IPS-18a (cell line): Measurements from ENCODE around the gene SAMD4B.

ENCODE experiments used
- H3K27ac ChIP-seq: one replicate; pipeline ENCODE4 v1.5.1; 2013; ENCODE audit warnings: low read length
- H3K27me3 ChIP-seq: one replicate; pipeline ENCODE4 v1.6.1; 2013; ENCODE audit warnings: mild to moderate bottlenecking, low read length; ENCODE audit not compliant: control insufficient read depth, insufficient read depth
- H3K36me3 ChIP-seq: one replicate; pipeline ENCODE4 v1.6.1; 2013; ENCODE audit warnings: low read depth, low read length; ENCODE audit not compliant: control insufficient read depth
- H3K4me1 ChIP-seq: one replicate; pipeline ENCODE4 v1.6.1; 2013; ENCODE audit warnings: low read depth, low read length; ENCODE audit not compliant: control insufficient read depth
- H3K4me3 ChIP-seq: one replicate; pipeline ENCODE4 v1.5.1; 2013; ENCODE audit warnings: low read length
- H3K9ac ChIP-seq: one replicate; pipeline ENCODE4 v1.6.1; 2013; ENCODE audit warnings: mild to moderate bottlenecking, low read length, moderate library complexity
- H3K9me3 ChIP-seq: one replicate; pipeline ENCODE4 v1.6.1; 2013; ENCODE audit warnings: low read depth, low read length; ENCODE audit not compliant: control insufficient read depth

The SAMD4B gene

DNA sequence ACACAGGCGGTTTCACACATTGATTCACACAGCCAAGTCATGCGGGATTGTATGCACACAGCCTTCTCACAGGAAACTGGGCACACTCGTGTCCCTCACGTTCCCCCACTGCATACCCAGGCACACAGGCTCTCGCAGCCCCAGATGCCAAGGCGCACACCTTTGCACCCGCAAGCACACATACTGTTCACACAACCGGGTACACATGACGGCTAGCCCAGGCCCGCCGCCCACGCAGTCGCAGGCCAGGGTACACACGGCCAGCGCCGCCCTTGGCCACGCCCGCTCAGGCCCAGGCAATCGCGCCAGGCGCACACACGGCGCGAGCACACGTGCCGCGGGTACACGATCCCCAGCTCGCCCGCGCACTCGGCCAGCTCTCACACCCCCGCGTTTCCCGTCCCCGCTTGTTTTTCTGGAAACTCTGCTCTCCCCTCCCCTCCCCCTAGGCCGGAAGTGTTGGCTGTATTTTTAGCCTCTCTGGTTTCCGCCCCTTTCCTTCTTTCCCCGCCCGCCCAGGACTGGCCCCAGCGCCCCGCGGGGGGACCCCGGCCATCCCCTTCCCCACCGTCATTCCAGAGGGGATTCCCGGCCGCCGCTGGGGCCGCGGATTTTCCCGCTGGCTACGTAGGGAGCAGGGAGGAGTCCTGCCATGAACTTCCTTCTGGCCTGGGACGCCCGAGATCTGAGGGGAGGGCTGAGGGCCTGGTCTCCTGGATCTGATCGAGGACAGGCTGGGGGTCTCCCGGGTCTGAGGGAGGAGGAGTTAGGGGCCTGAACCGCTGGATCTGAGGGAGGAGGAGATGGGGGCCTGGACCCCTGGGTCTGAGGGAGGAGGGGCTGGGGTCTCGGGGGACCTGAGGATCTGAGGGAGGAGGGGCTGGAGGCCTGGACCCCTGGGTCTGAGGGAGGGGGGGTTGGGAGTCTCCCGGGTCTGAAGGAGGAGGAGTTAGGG lies 60.4 kb downstream of the SAMD4B start:
- Histone ChIP-seq H3K9ac (peak overlapping the region; percentile 73), H3K36me3 (no peaks in the 10 kb centered on the region), H3K27me3 (peaks cover 5% of the 10 kb centered on the region), H3K4me1 (peaks cover 29% of the 10 kb centered on the region), H3K27ac (peak overlapping the region; percentile 85), H3K4me3 (peak overlapping the region; percentile 66), H3K9me3 (no peaks in the 10 kb centered on the region)

DNA sequence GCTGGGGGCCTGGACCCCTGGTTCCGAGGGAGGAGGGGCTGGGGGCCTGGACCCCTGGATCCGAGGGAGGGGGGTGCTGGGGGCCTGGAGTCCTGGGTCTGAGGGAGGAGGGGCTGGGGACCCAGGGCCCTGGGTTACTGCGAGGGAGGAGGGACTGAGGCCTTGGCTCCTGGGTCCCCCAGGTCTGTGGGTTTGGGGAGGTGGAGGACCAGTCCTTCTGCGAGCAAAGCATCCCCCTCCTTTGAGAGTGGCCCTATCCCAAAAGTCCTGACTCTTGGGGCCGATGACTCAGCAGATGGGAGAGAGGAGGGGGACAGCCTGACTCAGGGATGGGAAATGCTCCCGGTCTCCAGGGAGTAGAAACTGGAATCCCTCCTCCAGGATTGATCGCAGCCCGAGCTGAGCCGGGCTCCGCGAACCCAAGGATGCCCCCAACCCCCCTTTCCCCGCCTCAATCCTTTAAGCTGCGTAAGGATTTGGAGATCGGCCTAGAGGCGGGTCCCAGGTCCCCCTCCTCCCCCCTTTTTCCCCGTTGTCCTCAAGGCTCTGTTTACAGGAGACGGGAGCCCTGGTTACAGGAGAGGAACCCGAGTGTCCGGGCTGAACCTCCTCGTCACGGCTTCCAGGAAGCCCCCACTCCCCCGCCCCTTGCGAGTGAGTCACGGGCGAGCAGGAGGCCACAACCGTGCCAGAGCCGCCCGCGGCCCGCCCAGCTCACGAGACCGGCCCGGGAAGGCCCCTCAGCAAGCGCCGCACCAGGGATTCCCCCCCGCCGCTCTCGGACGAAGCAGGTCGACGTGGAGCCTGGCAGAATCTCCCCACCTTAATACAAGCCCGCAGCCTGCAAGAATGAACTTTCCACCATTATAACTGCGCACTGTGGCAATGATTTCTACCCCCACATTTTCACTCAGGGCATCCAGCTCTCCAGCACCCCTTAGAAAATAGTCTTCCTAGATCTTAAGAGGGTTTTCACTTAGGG lies 61.4 kb downstream of the SAMD4B start:
- H3K4me1 ChIP-seq: peaks cover 25% of the 10 kb centered on the region
- H3K27ac ChIP-seq: peak overlapping the region; percentile 85
- no peaks in the 10 kb centered on the region for H3K9me3 ChIP-seq
- H3K4me3 ChIP-seq: peak overlapping the region; percentile 66
- H3K9ac ChIP-seq: peak overlapping the region; percentile 73
- H3K36me3 ChIP-seq: no peaks in the 10 kb centered on the region
- H3K27me3 ChIP-seq: peaks cover 5% of the 10 kb centered on the region

DNA sequence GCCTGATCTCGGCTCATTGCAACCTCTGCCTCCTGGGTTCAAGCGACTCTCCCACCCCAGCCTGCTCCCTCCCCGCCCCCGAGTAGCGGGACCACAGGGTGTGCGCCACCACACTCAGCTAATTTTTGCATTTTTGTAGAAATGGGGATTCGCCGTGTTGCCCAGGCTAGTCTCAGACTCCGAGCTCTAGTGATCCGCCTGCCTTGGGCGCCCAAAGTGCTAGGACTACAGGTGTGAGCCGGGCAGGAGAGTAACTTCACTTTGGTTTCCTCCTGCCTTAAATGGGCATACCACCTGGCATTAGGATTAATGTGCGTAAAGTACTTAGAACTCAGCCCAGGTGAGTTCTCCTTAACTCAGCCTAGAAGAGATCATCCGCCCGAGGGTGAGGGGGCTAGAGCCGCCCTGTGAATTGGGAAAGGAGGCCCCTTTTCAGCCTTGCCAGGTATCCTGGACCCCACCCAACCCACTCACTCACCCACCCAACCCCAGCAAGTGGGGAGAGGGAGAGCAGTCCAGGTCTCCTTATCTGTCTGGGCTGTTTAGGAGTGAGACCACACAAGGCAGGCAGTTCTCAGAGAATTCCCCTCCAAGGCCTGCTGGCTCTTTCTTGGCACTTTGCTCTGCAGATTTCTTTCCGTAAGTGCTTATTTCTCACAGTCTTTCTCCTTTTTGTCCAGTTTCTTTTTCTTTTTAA lies 63.2 kb downstream of the SAMD4B start:
- Histone ChIP-seq H3K27me3 (peaks cover 5% of the 10 kb centered on the region), H3K4me1 (peaks cover 26% of the 10 kb centered on the region), H3K36me3 (no peaks in the 10 kb centered on the region), H3K9ac (no peak overlapping the region), H3K4me3 (no peak overlapping the region), H3K27ac (no peak overlapping the region), H3K9me3 (no peaks in the 10 kb centered on the region)

DNA sequence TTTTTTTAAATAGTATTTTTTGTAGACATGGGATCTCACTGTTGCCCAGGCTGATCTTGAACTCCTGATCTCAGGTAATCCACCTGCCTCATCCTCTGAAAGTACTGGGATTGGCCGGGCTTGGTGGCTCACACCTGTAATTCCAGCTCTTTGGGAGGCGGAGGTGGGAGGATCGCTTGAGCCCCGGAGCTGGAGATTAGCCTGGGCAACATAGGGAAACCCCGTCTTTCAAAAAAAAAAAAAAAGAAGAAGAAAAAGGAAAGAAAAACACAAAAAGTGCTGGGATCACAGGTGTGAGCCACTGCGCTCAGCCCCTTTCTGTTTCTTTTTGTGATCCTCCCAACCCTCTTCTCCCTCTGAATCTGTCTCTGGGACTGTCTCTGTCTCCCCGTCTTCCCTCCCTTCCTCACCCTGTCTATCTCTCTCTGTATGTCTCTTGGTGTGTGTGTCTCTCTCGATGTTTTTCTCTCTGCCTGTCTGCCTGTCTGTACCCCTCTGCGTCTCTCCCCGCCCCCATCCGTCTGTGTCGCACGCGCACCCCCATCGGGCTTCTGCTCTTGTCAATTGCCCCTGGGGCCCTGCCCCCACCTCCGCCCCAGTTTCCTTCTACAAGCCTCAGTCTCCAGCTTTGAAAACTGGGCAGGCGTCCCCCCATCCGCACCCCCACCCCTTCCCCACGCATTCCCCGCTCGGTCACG lies 63.9 kb downstream of the SAMD4B start:
- Histone ChIP-seq H3K9me3 (no peaks in the 10 kb centered on the region), H3K4me1 (peaks cover 33% of the 10 kb centered on the region)

DNA sequence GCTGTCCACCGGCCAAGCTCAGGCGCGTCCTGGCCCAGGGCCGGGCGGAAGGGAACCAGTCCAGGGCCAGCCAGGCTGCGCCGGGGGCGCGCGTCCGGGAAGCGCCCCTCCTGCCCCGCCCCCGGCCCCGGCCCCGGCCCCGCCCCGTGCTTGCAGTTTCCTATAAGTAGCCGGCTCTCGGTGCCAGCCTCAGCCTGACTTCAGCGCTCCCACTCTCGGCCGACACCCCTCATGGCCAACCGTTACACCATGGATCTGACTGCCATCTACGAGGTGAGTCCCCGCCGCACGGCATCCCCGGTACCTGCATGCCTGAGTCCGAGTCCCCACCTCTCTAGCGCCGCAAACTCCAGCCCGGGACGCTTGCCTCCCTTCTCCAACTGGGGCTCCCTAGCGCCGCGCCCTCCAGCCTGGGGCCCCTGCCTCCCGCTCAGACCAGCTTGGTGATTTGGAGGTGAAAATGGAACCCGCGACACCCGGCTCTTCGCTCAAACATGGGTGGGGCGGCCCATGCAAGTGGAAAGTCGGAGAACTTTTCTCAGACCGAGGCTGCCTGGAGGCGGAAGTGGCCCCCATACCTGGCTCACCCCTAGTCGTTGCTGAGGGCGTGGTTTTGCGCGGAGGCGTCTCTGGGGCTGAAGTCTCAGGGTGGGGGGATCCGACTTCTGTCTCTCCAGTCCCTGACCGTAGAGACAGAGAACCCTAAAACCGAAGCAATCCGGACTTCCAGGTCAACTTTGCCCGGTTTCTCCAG lies 64.6 kb downstream of the SAMD4B start, which contains the start of gene ZFP36:
Gene ZFP36, plus strand, starts transcription at position 192 of the 754 bp plus-strand sequence. Its CDS starts 58 bp downstream, at position 250.
- H3K9ac ChIP-seq: peak within 1 kb of the TSS; percentile 80
- no peaks in the 10 kb centered on the region for H3K9me3 ChIP-seq
- peaks cover 35% of the 10 kb centered on the region for H3K4me1 ChIP-seq
- H3K36me3 ChIP-seq: no peaks in the 10 kb centered on the region
- H3K4me3 ChIP-seq: peak within 1 kb of the TSS; percentile 87
- peaks cover 5% of the 10 kb centered on the region for H3K27me3 ChIP-seq
- H3K27ac ChIP-seq: no peak within 1 kb of the TSS

More for the DNA sequence above, 63.9 kb downstream of the SAMD4B start:
- peak overlapping the region; percentile 50 for H3K9ac ChIP-seq
- no peak overlapping the region for H3K27ac ChIP-seq
- H3K27me3 ChIP-seq: peaks cover 5% of the 10 kb centered on the region
- H3K36me3 ChIP-seq: no peaks in the 10 kb centered on the region
- H3K4me3 ChIP-seq: peak overlapping the region; percentile 87

DNA sequence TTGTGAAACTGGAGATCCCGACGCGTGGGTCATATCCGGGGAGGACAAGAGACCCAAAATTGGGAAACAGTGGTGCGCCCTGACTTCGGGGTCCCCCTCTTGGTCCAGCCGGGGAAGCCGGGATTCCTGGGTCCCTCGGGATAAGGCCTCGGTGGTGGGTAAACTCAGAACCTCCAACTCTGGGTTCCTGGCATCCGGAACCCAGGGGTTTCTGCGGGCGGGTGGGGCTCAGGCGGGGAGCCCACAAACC lies 65.1 kb downstream of the SAMD4B start:
- Histone ChIP-seq H3K36me3 (no peaks in the 10 kb centered on the region), H3K9ac (peak overlapping the region; percentile 80), H3K9me3 (no peaks in the 10 kb centered on the region), H3K4me3 (peak overlapping the region; percentile 87), H3K4me1 (peaks cover 30% of the 10 kb centered on the region), H3K27me3 (peaks cover 5% of the 10 kb centered on the region), H3K27ac (no peak overlapping the region)

DNA sequence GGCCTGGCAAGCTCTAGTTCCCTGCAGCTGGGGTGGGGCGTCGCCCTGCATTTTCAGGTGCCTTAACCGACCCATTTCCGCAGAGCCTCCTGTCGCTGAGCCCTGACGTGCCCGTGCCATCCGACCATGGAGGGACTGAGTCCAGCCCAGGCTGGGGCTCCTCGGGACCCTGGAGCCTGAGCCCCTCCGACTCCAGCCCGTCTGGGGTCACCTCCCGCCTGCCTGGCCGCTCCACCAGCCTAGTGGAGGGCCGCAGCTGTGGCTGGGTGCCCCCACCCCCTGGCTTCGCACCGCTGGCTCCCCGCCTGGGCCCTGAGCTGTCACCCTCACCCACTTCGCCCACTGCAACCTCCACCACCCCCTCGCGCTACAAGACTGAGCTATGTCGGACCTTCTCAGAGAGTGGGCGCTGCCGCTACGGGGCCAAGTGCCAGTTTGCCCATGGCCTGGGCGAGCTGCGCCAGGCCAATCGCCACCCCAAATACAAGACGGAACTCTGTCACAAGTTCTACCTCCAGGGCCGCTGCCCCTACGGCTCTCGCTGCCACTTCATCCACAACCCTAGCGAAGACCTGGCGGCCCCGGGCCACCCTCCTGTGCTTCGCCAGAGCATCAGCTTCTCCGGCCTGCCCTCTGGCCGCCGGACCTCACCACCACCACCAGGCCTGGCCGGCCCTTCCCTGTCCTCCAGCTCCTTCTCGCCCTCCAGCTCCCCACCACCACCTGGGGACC lies 65.6 kb downstream of the SAMD4B start:
- Histone ChIP-seq H3K36me3 (no peaks in the 10 kb centered on the region), H3K27ac (no peak overlapping the region), H3K27me3 (peaks cover 5% of the 10 kb centered on the region), H3K9me3 (no peaks in the 10 kb centered on the region), H3K4me1 (peaks cover 29% of the 10 kb centered on the region), H3K9ac (no peak overlapping the region), H3K4me3 (peak overlapping the region; percentile 87)

DNA sequence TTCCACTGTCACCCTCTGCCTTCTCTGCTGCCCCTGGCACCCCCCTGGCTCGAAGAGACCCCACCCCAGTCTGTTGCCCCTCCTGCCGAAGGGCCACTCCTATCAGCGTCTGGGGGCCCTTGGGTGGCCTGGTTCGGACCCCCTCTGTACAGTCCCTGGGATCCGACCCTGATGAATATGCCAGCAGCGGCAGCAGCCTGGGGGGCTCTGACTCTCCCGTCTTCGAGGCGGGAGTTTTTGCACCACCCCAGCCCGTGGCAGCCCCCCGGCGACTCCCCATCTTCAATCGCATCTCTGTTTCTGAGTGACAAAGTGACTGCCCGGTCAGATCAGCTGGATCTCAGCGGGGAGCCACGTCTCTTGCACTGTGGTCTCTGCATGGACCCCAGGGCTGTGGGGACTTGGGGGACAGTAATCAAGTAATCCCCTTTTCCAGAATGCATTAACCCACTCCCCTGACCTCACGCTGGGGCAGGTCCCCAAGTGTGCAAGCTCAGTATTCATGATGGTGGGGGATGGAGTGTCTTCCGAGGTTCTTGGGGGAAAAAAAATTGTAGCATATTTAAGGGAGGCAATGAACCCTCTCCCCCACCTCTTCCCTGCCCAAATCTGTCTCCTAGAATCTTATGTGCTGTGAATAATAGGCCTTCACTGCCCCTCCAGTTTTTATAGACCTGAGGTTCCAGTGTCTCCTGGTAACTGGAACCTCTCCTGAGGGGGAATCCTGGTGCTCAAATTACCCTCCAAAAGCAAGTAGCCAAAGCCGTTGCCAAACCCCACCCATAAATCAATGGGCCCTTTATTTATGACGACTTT lies 66.4 kb downstream of the SAMD4B start:
- Histone ChIP-seq H3K9ac (no peak overlapping the region), H3K27ac (no peak overlapping the region), H3K36me3 (no peaks in the 10 kb centered on the region), H3K4me3 (peak overlapping the region; percentile 82), H3K4me1 (peaks cover 29% of the 10 kb centered on the region), H3K9me3 (no peaks in the 10 kb centered on the region), H3K27me3 (peaks cover 5% of the 10 kb centered on the region)

DNA sequence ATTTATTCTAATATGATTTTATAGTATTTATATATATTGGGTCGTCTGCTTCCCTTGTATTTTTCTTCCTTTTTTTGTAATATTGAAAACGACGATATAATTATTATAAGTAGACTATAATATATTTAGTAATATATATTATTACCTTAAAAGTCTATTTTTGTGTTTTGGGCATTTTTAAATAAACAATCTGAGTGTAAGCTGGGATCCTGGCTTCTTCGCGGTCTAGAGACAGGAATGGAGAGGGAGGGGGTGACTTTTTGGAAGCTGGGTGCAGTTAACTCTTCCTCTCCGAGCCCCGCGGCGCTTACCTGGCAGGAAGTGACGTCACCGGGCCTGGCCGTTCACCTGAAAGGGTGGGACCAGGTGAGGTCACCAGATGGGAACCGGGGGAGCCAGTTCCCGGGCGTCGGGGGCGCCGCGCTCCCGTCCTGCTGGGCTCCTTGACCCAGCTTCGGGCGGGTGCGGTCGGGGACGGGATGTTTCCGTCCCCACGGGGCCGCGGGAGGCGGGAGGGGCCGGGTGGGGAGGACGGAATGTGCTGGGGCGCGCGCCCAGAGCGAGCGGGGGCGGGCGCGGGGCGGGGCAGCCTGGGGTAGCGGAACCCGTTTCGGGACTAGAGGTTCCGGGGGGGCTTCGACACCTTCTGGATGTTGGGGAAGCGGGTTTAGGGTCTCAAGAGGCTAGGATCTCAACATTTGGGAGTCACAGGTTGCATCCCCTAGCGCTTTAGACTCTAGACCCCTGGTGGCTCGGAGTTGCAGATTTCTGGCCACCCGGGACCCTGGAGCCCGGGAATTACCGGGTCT lies 67.2 kb downstream of the SAMD4B start:
- Histone ChIP-seq H3K27me3 (peaks cover 5% of the 10 kb centered on the region), H3K4me3 (peak overlapping the region; percentile 82), H3K9ac (peak overlapping the region; percentile 88), H3K36me3 (no peaks in the 10 kb centered on the region), H3K27ac (peak overlapping the region; percentile 30), H3K9me3 (no peaks in the 10 kb centered on the region), H3K4me1 (peaks cover 25% of the 10 kb centered on the region)
